ENCODE data around the gene PCNT.
A peak's percentile ranks its signal among the peaks of the same experiment; 100 is the strongest.

PCNT gene

GRCh38 chr21:46424039-46424591 lies 100.2 kb downstream of the PCNT start:
- no peak overlapping the region for H4K91ac ChIP-seq (ENCODE audit: low read depth, low read length, poor library complexity)
- H3K9ac ChIP-seq (ENCODE audit: low read depth, low read length, poor library complexity), result no peak overlapping the region
- peaks cover 2% of the 10 kb centered on the region for H3K79me1 ChIP-seq (ENCODE audit: low read depth, low read length)
- peak overlapping the region; percentile 32 for H2AK5ac ChIP-seq (ENCODE audit: low read depth, low read length)
- H4K8ac ChIP-seq (ENCODE audit: low read depth, low read length), result peak overlapping the region; percentile 7
- peaks cover 36 to 80% of the 10 kb centered on the region in 2 donors for H3K36me3 ChIP-seq (replicated peaks in 1 of 2; ENCODE audit: control insufficient read depth in 2 of 2, insufficient read depth in 2 of 2, low read length in 2 of 2)
- H3K27me3 ChIP-seq (ENCODE audit: control insufficient read depth in 3 of 3, insufficient read depth in 3 of 3, low read depth in 1 of 3, low read length in 3 of 3), result no peaks in the 10 kb centered on the region
- no peak overlapping the region for H2BK5ac ChIP-seq (ENCODE audit: low read length)
- H3K4me2 ChIP-seq (ENCODE audit: insufficient read depth, low read length, poor library complexity, severe bottlenecking), result no peak overlapping the region
- no peak overlapping the region for H2BK15ac ChIP-seq (ENCODE audit: low read length)
- peak overlapping the region; percentile 84 for H3K18ac ChIP-seq (ENCODE audit: low read length)
- no peak overlapping the region for H2BK12ac ChIP-seq (ENCODE audit: low read length)
- H3K4me3 ChIP-seq (ENCODE audit: low read length in 2 of 2), result no peak overlapping the region
- H2BK120ac ChIP-seq (ENCODE audit: low read depth, low read length), result no peak overlapping the region
- peak overlapping the region; percentile 4 for H3K27ac ChIP-seq (replicated peaks; ENCODE audit: low read length)
- no peak overlapping the region for H3K4ac ChIP-seq (ENCODE audit: low read length)
- no peak overlapping the region for H2AFZ ChIP-seq (ENCODE audit: low read length)
- no peak for DNase-seq (ENCODE audit: low spot score)
- no peak overlapping the region for H3K14ac ChIP-seq (ENCODE audit: low read length)
- peaks cover 2 to 3% of the 10 kb centered on the region in 2 donors for H3K4me1 ChIP-seq (ENCODE audit: control insufficient read depth in 2 of 2, insufficient read depth in 1 of 2, low read depth in 1 of 2, low read length in 2 of 2)
- no CpG with 5 or more reads among the region's 17 CpGs for WGBS, 2 donors (ENCODE audit: extremely low coverage in 2 of 2, insufficient read length in 2 of 2, insufficient replicate concordance in 1 of 2)
- peaks cover 0 to 2% of the 10 kb centered on the region in 2 donors for H3K9me3 ChIP-seq (replicated peaks in 1 of 2; ENCODE audit: control insufficient read depth in 2 of 2, insufficient read depth in 1 of 2, low read depth in 1 of 2, low read length in 2 of 2)
- no peak overlapping the region for H3K23ac ChIP-seq (ENCODE audit: low read depth, low read length, poor library complexity)

- no peak overlapping the region for H3K18ac ChIP-seq (ENCODE audit: low read length)
- H4K91ac ChIP-seq (ENCODE audit: low read depth, low read length, poor library complexity), result no peak overlapping the region
- no peak overlapping the region for H2BK5ac ChIP-seq (ENCODE audit: low read length)
- H3K4me3 ChIP-seq (ENCODE audit: low read length in 2 of 2), result no peak overlapping the region
- no peak overlapping the region for H2AFZ ChIP-seq (ENCODE audit: low read length)
- H3K23ac ChIP-seq (ENCODE audit: low read depth, low read length, poor library complexity), result no peak overlapping the region
- no peak overlapping the region for H2AK5ac ChIP-seq (ENCODE audit: low read depth, low read length)
- H3K27me3 ChIP-seq (ENCODE audit: control insufficient read depth in 3 of 3, insufficient read depth in 3 of 3, low read depth in 1 of 3, low read length in 3 of 3), result no peaks in the 10 kb centered on the region
- no peak overlapping the region for H2BK12ac ChIP-seq (ENCODE audit: low read length)
- no peak overlapping the region for H3K27ac ChIP-seq (replicated peaks; ENCODE audit: low read length)
- no peaks in the 10 kb centered on the region for H3K9me3 ChIP-seq (replicated peaks in 1 of 2; ENCODE audit: control insufficient read depth in 2 of 2, insufficient read depth in 1 of 2, low read depth in 1 of 2, low read length in 2 of 2)
- WGBS, 2 donors (ENCODE audit: extremely low coverage in 2 of 2, insufficient read length in 2 of 2, insufficient replicate concordance in 1 of 2), result no CpG with 5 or more reads among the region's 14 CpGs
- no peak overlapping the region for H2BK15ac ChIP-seq (ENCODE audit: low read length)
- DNase-seq (ENCODE audit: low spot score), result no peak
- no peak overlapping the region for H2BK120ac ChIP-seq (ENCODE audit: low read depth, low read length)
- no peak overlapping the region for H4K8ac ChIP-seq (ENCODE audit: low read depth, low read length)
- H3K4me1 ChIP-seq (ENCODE audit: control insufficient read depth in 2 of 2, insufficient read depth in 1 of 2, low read depth in 1 of 2, low read length in 2 of 2), result peaks cover 2 to 3% of the 10 kb centered on the region in 2 donors
- H3K4ac ChIP-seq (ENCODE audit: low read length), result no peak overlapping the region
- H3K79me1 ChIP-seq (ENCODE audit: low read depth, low read length), result peaks cover 2% of the 10 kb centered on the region
- H3K14ac ChIP-seq (ENCODE audit: low read length), result no peak overlapping the region
- no peak overlapping the region for H3K9ac ChIP-seq (ENCODE audit: low read depth, low read length, poor library complexity)
- H3K4me2 ChIP-seq (ENCODE audit: insufficient read depth, low read length, poor library complexity, severe bottlenecking), result no peak overlapping the region
- H3K36me3 ChIP-seq (replicated peaks in 1 of 2; ENCODE audit: control insufficient read depth in 2 of 2, insufficient read depth in 2 of 2, low read length in 2 of 2), result peaks cover 32 to 78% of the 10 kb centered on the region in 2 donors
These were observed 100.7 kb downstream of the PCNT start for GRCh38 chr21:46424621-46425020.

GRCh38 chr21:46425041-46425440 lies 101.1 kb downstream of the PCNT start:
- no CpG with 5 or more reads among the region's 19 CpGs for WGBS, 2 donors (ENCODE audit: extremely low coverage in 2 of 2, insufficient read length in 2 of 2, insufficient replicate concordance in 1 of 2)
- Histone ChIP-seq H2AFZ (ENCODE audit: low read length) (no peak overlapping the region), H2BK12ac (ENCODE audit: low read length) (no peak overlapping the region)

GRCh38 chr21:46425571-46425970 lies 101.6 kb downstream of the PCNT start:
- H2AFZ ChIP-seq (ENCODE audit: low read length), result no peak overlapping the region
- H2BK12ac ChIP-seq (ENCODE audit: low read length), result no peak overlapping the region
- H3K9ac ChIP-seq (ENCODE audit: low read depth, low read length, poor library complexity), result peak overlapping the region; percentile 44
- no peak overlapping the region for H3K4me3 ChIP-seq (ENCODE audit: low read length in 2 of 2)
- H3K27me3 ChIP-seq (ENCODE audit: control insufficient read depth in 3 of 3, insufficient read depth in 3 of 3, low read depth in 1 of 3, low read length in 3 of 3), result no peaks in the 10 kb centered on the region
- H3K27ac ChIP-seq (replicated peaks; ENCODE audit: low read length), result no peak overlapping the region
- H3K14ac ChIP-seq (ENCODE audit: low read length), result no peak overlapping the region
- H3K4me2 ChIP-seq (ENCODE audit: insufficient read depth, low read length, poor library complexity, severe bottlenecking), result no peak overlapping the region
- no peak overlapping the region for H3K4ac ChIP-seq (ENCODE audit: low read length)
- H4K8ac ChIP-seq (ENCODE audit: low read depth, low read length), result no peak overlapping the region
- no peak for DNase-seq (ENCODE audit: low spot score)
- H3K36me3 ChIP-seq (replicated peaks in 1 of 2; ENCODE audit: control insufficient read depth in 2 of 2, insufficient read depth in 2 of 2, low read length in 2 of 2), result peaks cover 39 to 78% of the 10 kb centered on the region in 2 donors
- H3K4me1 ChIP-seq (ENCODE audit: control insufficient read depth in 2 of 2, insufficient read depth in 1 of 2, low read depth in 1 of 2, low read length in 2 of 2), result peaks cover 2 to 3% of the 10 kb centered on the region in 2 donors
- H3K18ac ChIP-seq (ENCODE audit: low read length), result no peak overlapping the region
- no peaks in the 10 kb centered on the region for H3K9me3 ChIP-seq (replicated peaks in 1 of 2; ENCODE audit: control insufficient read depth in 2 of 2, insufficient read depth in 1 of 2, low read depth in 1 of 2, low read length in 2 of 2)
- peaks cover 2% of the 10 kb centered on the region for H3K79me1 ChIP-seq (ENCODE audit: low read depth, low read length)
- no CpG with 5 or more reads among the region's 23 CpGs for WGBS, 2 donors (ENCODE audit: extremely low coverage in 2 of 2, insufficient read length in 2 of 2, insufficient replicate concordance in 1 of 2)
- no peak overlapping the region for H4K91ac ChIP-seq (ENCODE audit: low read depth, low read length, poor library complexity)
- no peak overlapping the region for H2BK120ac ChIP-seq (ENCODE audit: low read depth, low read length)
- no peak overlapping the region for H3K23ac ChIP-seq (ENCODE audit: low read depth, low read length, poor library complexity)
- H2BK15ac ChIP-seq (ENCODE audit: low read length), result no peak overlapping the region
- H2BK5ac ChIP-seq (ENCODE audit: low read length), result peak overlapping the region; percentile 24
- no peak overlapping the region for H2AK5ac ChIP-seq (ENCODE audit: low read depth, low read length)

More at GRCh38 chr21:46425041-46425440, 101.1 kb downstream of the PCNT start:
- peaks cover 1% of the 10 kb centered on the region for H3K79me1 ChIP-seq (ENCODE audit: low read depth, low read length)
- peak overlapping the region; percentile 52 for H2AK5ac ChIP-seq (ENCODE audit: low read depth, low read length)
- H3K4me3 ChIP-seq (ENCODE audit: low read length in 2 of 2), result no peak overlapping the region
- no peaks in the 10 kb centered on the region for H3K27me3 ChIP-seq (ENCODE audit: control insufficient read depth in 3 of 3, insufficient read depth in 3 of 3, low read depth in 1 of 3, low read length in 3 of 3)
- no peaks in the 10 kb centered on the region for H3K9me3 ChIP-seq (replicated peaks in 1 of 2; ENCODE audit: control insufficient read depth in 2 of 2, insufficient read depth in 1 of 2, low read depth in 1 of 2, low read length in 2 of 2)
- H3K36me3 ChIP-seq (replicated peaks in 1 of 2; ENCODE audit: control insufficient read depth in 2 of 2, insufficient read depth in 2 of 2, low read length in 2 of 2), result peaks cover 36 to 78% of the 10 kb centered on the region in 2 donors
- H3K9ac ChIP-seq (ENCODE audit: low read depth, low read length, poor library complexity), result no peak overlapping the region
- H4K8ac ChIP-seq (ENCODE audit: low read depth, low read length), result no peak overlapping the region
- no peak overlapping the region for H4K91ac ChIP-seq (ENCODE audit: low read depth, low read length, poor library complexity)
- no peak overlapping the region for H3K4ac ChIP-seq (ENCODE audit: low read length)
- no peak overlapping the region for H2BK15ac ChIP-seq (ENCODE audit: low read length)
- no peak overlapping the region for H3K27ac ChIP-seq (replicated peaks; ENCODE audit: low read length)
- peak overlapping the region; percentile 19 for H3K18ac ChIP-seq (ENCODE audit: low read length)
- peak overlapping the region; percentile 73 for H3K23ac ChIP-seq (ENCODE audit: low read depth, low read length, poor library complexity)
- no peak overlapping the region for H3K4me2 ChIP-seq (ENCODE audit: insufficient read depth, low read length, poor library complexity, severe bottlenecking)
- H3K4me1 ChIP-seq (ENCODE audit: control insufficient read depth in 2 of 2, insufficient read depth in 1 of 2, low read depth in 1 of 2, low read length in 2 of 2), result peaks cover 2 to 3% of the 10 kb centered on the region in 2 donors
- peak overlapping the region; percentile 24 for H2BK5ac ChIP-seq (ENCODE audit: low read length)
- no peak overlapping the region for H2BK120ac ChIP-seq (ENCODE audit: low read depth, low read length)
- no peak for DNase-seq (ENCODE audit: low spot score)
- H3K14ac ChIP-seq (ENCODE audit: low read length), result peak overlapping the region; percentile 38
